GM19351 (cell line): ENCODE results near the gene SOX30.
"Not testable (repeated sequence)": the region's sequence is repeated elsewhere in the genome, so short reads cannot be mapped to it uniquely, and the experiment has no call there.

ENCODE experiments used
- ATAC-seq: cut with Tn5 transposase; IDR thresholded peaks from one replicate; pipeline ENCODE4 v1.9.1; 2021; ENCODE audit warnings: mild to moderate bottlenecking, moderate library complexity; ENCODE audit not compliant: unreplicated experiment

The SOX30 gene

GRCh38 chr5:157652377-157652692 lies at the start of gene SOX30:
SOX30 (minus strand) TSS chr5:157652438; CDS start chr5:157652078, 360 bp downstream.
- ATAC-seq: no peak

DNA sequence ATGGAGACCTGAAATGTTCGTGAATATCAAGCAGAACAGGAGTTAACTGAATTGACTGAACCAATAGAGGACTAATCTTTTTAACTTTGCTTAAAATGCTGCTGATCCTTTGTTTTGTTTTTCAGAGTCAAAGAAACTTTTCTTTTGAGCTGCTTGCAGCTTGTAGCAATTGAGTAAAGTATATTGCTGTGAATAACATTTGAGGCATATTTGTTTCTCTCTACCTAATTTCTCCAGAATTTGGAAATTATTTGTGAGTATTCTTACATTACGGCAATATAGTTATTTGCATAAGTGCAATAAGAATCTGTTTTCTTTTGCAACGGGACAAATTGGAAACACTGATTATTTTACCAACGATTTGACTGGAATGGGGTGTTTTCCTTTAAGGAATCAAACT lies 46.4 kb upstream of the SOX30 start:
- ATAC-seq: not testable (repeated sequence)

DNA sequence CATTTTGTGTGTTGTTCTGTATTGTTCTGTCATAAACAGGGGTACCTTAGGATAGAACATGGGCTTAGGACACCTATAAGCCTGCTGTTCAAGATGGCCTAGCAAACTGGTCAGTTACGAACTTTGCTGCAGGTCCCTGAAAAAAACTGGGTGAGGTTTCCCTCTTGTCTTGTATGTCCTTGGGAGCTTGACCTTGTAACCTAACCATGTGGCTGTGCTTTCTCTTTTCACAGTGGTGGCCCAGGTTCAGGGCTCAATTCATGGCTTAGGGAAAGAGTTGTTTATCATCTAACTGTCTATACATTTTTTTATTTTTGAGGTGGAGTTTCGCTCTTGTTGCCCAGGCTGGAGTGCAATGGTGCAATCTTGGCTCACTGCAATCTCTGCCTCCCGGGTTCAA lies 43.9 kb upstream of the SOX30 start:
- not testable (repeated sequence) for ATAC-seq

DNA sequence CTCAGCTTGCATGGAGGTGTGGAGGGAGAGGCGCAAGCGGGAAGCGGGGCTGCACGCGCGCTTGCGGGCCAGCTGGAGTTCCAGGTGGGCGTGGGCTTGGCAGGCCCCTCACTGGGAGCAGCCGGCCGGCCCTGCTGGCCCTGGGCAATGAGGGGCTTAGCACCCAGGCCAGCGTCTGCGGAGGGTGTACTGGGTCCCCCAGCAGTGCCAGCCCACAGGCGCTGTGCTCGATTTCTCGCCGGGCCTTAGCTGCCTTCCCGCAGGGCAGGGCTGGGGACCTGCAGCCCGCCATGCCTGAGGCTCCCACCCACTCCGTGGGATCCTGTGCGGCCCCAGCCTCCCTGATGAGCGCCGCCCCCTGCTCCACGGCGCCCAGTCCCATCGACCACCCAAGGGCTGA lies 41.6 kb upstream of the SOX30 start:
- ATAC-seq: not testable (repeated sequence)

- ATAC-seq: no peak
These were observed 38.6 kb upstream of the SOX30 start for GRCh38 chr5:157690690-157691433.

GRCh38 chr5:157689942-157690689 lies 37.9 kb upstream of the SOX30 start:
- ATAC-seq: no peak

GRCh38 chr5:157687198-157687554 lies 34.9 kb upstream of the SOX30 start:
- no peak for ATAC-seq

DNA sequence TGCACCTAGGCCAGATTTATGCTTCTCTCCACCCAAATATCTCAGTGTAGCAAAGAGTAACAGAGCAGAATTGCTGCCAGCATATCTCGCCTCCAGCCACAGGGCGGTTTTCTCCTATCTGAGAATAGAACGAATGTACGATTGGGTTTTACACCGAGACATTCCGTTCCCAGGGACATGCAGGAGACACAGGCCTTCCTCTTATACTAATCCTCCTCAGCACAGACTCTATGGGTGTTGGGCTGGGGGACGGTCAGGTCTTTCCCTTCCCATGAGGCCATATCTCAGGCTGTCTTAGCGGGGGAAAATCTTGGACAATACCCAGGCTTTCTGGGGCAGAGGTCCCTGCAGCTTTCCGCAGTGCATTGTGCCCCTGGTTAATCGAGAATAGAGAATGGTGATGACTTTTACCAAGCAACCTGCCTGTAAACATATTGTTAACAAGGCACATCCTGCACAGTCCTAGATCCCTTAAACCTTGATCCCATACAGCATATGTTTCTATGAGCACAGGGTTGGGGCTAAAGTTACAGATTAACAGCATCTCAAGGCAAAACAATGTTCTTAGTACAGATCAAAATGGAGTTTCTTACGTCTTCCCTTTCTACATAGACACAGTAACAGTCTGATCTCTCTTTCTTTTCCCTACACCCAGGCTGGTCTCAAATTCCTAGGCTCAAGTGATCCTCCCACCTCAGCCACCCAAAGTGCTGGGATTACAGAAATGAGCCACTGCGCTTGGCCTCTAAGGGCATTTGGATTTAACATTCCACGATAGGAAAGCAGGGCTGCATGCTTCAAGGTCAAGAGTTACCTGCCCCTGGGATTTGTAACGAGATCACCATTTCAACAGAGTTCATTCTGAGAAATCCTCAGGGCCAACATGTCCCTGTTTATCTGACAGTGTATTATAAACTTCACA lies 34.3 kb upstream of the SOX30 start:
- ATAC-seq: not testable (repeated sequence)

- ATAC-seq: no peak
These were observed 30.0 kb upstream of the SOX30 start for GRCh38 chr5:157682257-157682656.

DNA sequence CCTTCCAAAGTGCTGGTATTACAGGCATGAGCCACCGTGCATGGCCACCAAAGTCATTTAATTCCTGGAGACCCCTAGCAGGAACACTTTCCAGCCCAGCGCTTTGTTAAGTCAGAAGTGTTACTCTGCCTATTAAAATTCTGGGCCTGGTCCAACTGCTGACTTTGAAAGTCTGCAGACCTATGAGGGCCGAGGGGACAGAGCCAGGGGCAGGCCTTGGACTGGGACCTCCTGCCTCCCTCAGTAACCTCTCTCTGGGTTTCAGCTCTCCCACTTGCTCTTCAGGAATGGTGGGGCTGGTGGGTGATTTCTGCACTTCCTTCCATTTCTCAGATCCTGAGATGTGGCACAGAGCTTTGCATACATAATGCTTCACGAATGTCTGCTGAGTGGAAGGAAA lies 28.8 kb upstream of the SOX30 start:
- ATAC-seq: no peak

- no peak for ATAC-seq
These were observed 28.0 kb upstream of the SOX30 start for GRCh38 chr5:157680239-157680638.

DNA sequence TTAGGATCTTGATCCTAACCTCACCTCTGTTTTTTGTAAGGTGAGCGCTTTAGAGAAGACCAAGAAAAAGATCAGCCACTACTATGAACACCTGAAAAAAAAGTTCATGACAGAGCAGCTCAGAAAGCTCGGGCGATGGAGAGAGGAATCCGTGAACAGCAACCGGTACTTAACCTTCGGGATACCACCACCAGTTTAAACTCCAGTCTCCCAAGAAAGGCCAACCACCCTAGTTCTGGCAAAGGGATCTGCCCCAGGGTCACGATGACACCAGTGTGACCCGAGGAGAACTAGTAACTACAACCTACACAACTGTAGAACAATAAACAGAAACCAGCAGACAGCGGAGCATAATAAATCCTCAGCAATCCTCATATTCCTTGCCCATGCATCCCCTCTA lies 27.6 kb upstream of the SOX30 start:
- no peak for ATAC-seq

DNA sequence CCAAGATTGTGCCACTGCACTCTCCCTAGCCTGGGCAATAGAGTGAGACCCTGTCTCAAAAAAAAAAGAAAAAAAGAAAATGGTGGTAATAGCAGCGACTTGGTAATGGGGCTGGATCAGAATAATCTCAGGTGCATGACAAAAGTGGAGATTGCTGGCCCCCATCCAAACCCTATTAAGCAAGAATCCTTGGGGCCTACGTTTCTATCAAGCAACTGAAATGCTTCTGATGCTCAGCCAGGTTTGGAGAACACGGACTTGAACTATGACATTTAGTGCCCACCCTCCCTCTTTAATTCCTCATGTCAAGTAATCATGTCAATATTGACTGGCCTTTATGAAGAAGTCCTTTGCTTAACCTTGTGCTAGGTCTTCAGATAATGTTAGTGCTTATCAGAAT lies 25.7 kb upstream of the SOX30 start:
- no peak for ATAC-seq

GRCh38 chr5:157674351-157674750 lies 22.1 kb upstream of the SOX30 start:
- ATAC-seq: not testable (repeated sequence)

DNA sequence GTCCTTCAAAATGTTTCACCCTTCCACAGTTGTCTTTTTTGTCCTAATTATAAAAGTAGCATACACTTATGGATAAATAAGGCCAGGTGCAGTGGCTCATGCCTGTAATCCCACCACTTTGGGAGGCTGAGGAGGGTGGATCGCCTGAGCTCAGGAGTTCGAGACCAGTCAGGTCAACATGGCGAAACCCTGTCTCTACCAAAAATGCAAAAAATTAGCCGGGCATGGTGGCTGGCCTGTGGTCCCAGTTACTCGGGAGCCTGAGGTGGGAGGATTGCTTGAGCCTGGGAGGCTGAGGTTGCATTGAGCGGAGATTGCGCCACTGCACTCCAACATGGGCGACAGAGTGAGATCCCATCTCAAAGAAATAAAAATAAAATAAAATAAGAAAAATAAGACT lies 20.7 kb upstream of the SOX30 start:
- ATAC-seq: no peak

DNA sequence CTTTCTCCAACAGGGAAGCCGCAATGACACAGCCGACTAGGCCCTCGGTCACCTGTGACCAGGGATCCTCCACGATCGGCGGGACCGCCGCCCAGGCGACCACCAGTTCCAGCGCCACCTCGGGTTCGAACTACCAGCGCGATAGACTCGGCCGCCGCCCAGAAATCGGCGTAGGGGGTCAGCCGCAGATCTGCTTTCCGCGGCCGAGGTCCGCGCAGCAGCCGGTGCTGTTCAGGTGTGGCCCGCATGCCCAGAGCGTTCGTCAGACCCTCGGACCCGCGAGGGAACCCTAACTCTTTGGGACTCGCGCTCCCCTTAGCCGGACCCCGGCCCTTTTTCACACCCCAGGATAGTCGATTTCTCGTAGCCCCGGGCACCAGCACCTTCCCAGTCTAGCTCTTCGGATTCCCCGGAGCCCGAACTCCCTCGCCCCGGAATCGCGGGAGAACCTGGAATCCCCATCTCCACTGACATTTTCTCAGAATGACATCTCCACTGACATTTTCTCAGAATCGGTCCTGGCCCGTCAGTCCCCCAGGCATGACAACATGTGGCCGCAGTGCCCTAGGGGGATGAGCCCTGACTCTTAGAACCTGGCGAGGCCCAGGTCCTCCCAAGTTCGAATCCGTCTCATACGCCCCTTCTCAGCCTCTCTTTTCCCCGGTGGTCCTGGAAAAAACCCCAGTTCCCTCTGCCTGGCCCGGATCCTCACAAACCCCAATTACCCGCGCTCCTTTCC lies 19.5 kb upstream of the SOX30 start:
- ATAC-seq: peak; percentile 6

DNA sequence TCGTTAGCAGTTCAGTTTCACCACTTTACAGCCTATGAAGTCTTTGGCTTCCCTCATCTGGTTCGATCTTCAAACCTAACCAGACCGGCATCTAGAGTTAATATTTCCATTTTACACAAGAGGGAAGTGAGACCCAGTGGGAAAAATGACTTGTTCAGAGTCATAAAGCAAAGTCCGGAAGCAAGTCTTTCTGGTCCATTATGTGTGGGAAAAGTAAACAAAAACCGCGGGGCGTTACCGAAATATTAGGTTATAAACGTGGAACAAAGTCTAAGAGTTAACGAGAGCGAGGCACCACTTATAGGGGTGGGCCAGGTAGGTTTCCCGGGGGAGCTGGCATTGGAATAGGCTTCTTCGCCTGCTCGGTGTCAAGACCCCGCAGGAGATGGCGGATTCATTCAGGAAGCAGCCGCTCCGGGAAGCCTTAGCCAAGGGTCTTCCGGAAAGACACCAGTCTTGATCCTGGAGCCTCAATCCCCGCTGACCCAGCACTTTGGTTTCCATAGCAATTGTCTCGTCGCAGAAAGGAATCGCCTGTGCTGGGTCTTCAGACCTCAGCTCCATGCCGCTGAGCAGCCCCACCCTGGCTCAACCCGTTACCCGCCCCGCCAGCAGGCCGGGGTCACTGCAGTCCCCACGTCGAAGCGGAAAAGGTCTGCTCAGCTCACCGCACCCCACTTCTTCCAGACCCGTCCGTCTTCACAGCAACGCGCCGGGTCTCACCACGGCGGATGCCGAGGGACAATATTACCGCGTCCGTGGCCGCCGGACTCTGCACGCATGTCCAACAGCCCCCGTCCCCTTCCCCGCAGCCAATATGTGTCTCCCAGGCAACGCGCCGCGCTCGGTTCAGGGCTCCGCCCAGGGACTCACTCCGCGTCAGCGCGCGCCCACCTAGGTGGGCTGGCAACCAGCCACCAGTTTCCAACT lies 18.7 kb upstream of the SOX30 start, which contains the start of gene C5orf52:
Gene C5orf52, plus strand, starts transcription at position 872 of the 930 bp plus-strand sequence. CDS start 82 bp downstream, outside the sequence.
- ATAC-seq: peak; percentile 42

GRCh38 chr5:157669701-157670097 lies 17.5 kb upstream of the SOX30 start:
- ATAC-seq: no peak

DNA sequence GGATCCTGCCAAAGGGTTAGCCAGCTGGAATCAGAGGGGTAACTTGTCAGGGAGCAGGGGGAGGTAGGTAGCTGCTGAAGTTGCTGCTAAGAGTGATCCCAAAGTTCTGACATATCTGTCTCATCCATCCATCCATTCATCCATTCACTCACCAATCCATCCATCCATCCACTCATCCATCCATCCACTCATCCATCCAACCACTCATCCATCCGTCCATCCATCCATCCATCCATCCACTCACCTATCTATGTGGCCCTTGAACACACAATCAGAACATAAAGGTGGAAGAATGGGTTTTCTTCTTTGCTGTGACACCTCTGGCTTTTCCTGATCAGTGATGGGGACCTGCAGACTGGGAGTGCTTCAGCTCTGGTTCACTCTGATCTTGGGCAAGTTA lies 16.1 kb upstream of the SOX30 start:
- no peak for ATAC-seq
